Measurements from ENCODE around the gene HOXB6.

Gene HOXB6

GRCh38 chr17:48604770-48605329 is at the start of gene HOXB6:
Gene HOXB6, minus strand, starts transcription at chr17:48604986. Its CDS starts 6,836 bp downstream, at chr17:48598150.
- DNase-seq (ENCODE audit: low read depth in 1 of 2, low spot score in 1 of 2): no peak

DNA sequence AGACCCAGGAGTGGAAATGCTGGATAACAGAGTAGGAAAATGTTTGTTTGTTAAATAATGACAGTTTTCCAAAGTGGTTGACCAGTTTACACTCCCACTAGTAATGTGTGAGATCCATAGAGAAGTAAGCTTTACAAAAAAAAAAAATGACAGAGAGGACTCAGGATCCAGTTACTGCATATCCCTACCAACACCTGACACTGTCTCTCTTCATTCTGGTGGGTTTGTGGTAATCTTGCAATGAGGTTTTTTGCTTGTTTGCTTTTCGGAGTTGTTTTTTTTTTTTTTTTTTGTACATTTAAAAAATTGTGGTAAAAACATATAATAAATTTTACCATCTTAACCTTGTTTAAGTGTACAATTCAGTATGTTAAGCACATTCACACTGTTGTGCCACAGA is 45.0 kb upstream of the HOXB6 start:
- DNase-seq (ENCODE audit: low read depth in 1 of 2, low spot score in 1 of 2): no peak

DNA sequence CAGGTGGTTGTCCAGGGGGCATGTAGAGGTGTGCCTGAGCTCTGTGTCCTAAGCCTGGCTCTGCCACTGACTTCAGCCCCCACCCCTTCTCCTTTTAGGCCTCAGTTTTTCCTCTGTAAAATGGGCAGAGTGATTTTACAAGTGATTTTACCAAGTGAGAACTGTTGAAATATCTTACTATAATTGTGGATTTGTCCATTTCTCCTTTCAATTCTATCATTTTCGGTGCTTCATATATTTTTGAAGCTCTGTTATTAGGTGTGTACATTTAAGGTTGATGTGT is 43.1 kb upstream of the HOXB6 start:
- no peak for DNase-seq (ENCODE audit: low read depth in 1 of 2, low spot score in 1 of 2)

- no peak for DNase-seq (ENCODE audit: low read depth in 1 of 2, low spot score in 1 of 2)
Observed at GRCh38 chr17:48647103-48647962, 42.5 kb upstream of the HOXB6 start.

GRCh38 chr17:48646183-48647102 is 41.7 kb upstream of the HOXB6 start:
- DNase-seq (ENCODE audit: low read depth in 1 of 2, low spot score in 1 of 2): no peak

- no peak for DNase-seq (ENCODE audit: low read depth in 1 of 2, low spot score in 1 of 2)
Observed at GRCh38 chr17:48645639-48646182, 40.9 kb upstream of the HOXB6 start.

- no peak for DNase-seq (ENCODE audit: low read depth in 1 of 2, low spot score in 1 of 2)
Observed at GRCh38 chr17:48644910-48645557, 40.2 kb upstream of the HOXB6 start.

DNA sequence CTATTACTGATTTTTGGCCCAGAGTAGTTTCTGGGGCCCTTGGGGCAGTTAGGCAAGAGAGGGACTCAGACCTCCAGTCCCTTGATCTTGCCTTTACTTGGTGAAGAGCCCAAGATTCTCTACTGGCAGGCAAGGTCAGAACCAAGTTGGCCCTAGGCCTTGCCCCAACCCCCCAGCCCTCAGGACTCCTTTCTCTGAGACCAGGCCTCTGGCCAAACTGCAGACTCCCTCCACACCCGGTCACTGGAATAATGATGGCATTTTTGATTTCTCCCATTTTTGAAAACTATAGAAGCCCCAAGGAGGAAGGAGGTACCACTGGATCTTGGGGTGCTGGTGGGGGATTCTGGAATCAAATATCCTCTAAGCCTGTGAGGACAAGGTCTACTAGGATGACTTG is 39.4 kb upstream of the HOXB6 start:
- no peak for DNase-seq (ENCODE audit: low read depth in 1 of 2, low spot score in 1 of 2)

GRCh38 chr17:48643697-48644012 is 38.9 kb upstream of the HOXB6 start:
- DNase-seq (ENCODE audit: low read depth in 1 of 2, low spot score in 1 of 2): no peak

GRCh38 chr17:48642843-48643696 is 38.3 kb upstream of the HOXB6 start:
- no peak for DNase-seq (ENCODE audit: low read depth in 1 of 2, low spot score in 1 of 2)

GRCh38 chr17:48642059-48642842 is 37.5 kb upstream of the HOXB6 start:
- DNase-seq (ENCODE audit: low read depth in 1 of 2, low spot score in 1 of 2): no peak

DNA sequence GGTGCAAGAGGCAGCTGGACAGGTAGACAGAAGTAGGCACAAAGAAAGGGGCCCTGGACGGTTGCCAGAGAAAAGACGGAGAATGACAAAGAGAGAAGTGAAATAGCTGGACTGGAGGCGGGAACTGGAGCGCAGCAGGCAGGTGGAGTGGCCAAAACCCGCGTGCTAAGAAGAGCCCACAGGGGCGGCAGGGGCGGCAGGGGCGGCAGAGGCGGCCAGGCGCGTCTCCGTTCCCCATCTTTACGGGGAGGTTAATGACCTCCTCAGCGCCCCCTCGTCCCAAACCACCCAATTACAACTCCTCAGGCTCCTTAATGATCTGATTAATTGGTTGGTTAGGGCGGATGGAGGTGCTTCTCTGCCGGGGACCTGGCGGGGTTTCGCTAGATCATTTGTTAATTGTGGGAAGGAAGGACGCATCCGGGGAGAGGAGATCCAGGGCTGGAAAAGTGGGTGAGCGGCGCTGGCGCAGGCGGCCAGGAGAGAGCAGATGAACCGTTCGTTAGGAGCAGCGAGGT is 36.8 kb upstream of the HOXB6 start:
- DNase-seq (ENCODE audit: low read depth in 1 of 2, low spot score in 1 of 2): no peak

DNA sequence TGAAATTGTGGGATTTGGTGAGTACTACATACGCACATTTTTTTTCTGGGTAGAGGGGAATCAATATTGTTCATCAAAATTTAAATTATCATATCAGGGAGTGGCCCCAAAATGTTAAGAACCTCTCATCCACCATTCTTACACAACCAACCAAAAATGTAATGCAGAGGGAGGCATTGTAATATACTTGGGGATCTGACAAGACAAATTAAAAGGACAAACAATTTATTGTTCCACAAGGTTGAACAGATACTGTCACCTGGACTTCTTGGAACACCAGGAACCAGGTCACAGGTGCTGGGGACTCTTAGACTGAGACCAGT is 36.0 kb upstream of the HOXB6 start:
- no peak for DNase-seq (ENCODE audit: low read depth in 1 of 2, low spot score in 1 of 2)

- no peak for DNase-seq (ENCODE audit: low read depth in 1 of 2, low spot score in 1 of 2)
Observed at GRCh38 chr17:48639982-48640857, 35.4 kb upstream of the HOXB6 start.

DNA sequence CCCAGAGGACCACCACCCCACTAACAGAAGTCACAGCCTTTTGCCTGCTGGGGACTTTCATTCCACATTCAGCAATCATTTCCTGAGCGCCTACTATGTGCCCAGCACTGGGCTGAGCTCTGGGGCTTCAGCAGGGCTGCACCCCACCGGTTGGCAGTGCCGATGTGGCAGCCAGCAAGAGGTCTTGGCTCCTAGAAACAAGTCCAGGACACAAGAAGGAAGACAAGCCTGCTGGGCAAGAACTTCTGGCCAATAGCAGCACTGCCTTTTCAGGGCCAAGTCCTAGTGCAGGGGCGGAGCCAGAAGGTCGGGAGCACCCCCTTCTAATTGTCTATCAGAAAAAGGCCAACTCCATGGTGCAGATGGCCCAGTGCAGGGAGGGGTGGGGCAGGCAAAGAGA is 34.4 kb upstream of the HOXB6 start:
- DNase-seq (ENCODE audit: low read depth in 1 of 2, low spot score in 1 of 2): no peak

DNA sequence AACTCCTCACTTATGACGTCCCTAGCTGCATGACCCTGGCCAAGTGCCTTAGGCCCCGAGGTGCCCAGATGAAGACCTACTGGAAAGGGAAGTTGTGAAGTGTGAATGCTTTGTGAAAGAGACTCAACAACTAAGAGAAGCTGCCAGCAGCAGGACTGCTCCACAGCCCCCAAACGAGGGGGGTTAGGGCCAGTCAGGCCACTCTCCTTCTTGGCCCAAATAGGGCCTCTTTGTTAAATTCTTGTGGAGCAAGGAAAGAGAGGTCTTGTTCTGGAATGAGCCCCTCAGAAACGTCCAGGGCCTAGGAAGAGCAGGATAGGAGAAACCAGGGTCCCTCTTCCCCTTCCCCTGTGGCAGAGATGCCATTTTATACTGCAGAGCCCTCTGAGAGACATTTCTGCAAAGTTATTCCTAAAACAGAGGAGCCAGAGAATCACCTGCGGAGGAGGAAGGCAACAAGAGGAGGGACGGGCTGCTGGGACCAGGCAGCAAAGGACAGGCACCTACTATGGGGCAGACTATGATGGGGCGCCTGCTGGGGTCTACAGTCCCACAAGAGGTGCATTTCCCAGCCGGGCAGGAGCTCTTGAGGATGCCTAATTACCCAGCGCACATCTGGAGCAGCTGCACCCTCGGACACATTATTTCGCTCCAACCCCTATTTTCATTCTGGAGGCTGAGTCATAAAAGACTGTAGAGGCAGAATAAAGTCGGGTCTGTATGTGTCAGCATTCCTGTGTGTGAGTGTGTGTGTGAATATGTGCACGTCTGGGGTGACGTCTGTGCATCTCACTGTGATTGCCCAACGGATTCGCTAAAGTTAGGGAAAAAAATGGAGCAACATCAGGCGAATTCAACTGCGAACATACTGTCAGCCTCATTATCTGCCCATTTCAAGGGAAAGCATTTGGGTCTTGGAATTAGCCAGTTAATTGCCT is 32.8 kb upstream of the HOXB6 start:
- DNase-seq (ENCODE audit: low read depth in 1 of 2, low spot score in 1 of 2): no peak
